ENCODE results near the gene HS3ST6. TPM values are rescaled to one million over a fixed set of nuclear protein-coding genes. Genes with fewer than 3 reads are reported as not detected.
A peak's percentile ranks its signal among the peaks of the same experiment; 100 is the strongest.
"Not testable (repeated sequence)": the region's sequence is repeated elsewhere in the genome, so short reads cannot be mapped to it uniquely, and the experiment has no call there.

The HS3ST6 gene
- total and polyA plus RNA-seq, 10 donors = 0.06 to 0.20 TPM; not detected in 8

GRCh38 chr16:1940273-1941161 is 22.3 kb upstream of the HS3ST6 start:
- peak overlapping the region in 6 of 8 donors; percentile 83 to 94 (median 88) for H3K27ac ChIP-seq
- H3K4me1 ChIP-seq = peaks cover 11 to 81% (median 40%) of the 10 kb centered on the region in 6 donors
- H3K27me3 ChIP-seq (replicated peaks in 1 of 7) = no peaks in the 10 kb centered on the region
- H3K9me3 ChIP-seq = no peaks in the 10 kb centered on the region
- DNase-seq = no peak
- intact Hi-C loops (cut with DNase I; ENCODE audit: low total_unique reads) = no loop called here
- 64 to 86% (median 69%) methylated on average over 18 to 23 of the region's 23 CpGs for WGBS, 5 donors
- TF ChIP-seq POLR2A (IDR thresholded peaks at IDR 0.05) (no peak), POLR2AphosphoS5 (IDR thresholded peaks at IDR 0.05) (peak in 1 of 3 donors; percentile 4)
- H3K36me3 ChIP-seq = peaks cover 0 to 59% (median 25%) of the 10 kb centered on the region in 6 donors
- H3K4me3 ChIP-seq = peak overlapping the region in 6 of 8 donors; percentile 64 to 93 (median 83)

DNA sequence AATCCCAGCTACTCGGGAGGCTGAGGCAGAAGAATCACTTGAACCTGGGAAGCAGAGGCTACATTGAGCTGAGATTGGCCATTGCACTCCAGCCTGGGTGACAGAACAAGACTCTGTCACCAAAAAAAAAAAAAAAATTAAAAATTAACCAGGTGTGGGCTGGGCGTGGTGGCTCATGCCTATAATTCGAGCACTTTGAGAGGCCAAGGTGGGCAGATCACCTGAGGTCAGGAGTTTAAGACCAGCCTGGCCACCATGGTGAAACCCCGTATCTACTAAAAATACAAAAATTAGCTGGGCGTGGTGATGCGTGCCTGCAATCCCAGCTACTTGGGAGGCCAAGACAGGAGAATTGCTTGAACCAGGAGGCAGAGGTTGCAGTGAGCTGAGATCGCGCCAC is 21.6 kb upstream of the HS3ST6 start:
- DNase-seq; H3K9me3 ChIP-seq; H3K27me3 ChIP-seq (replicated peaks in 1 of 7); intact Hi-C loops (cut with DNase I; ENCODE audit: low total_unique reads): not testable (repeated sequence)
- 93 to 98% (median 96%) methylated on average over 8 of the region's 8 CpGs for WGBS, 5 donors
- peak overlapping the region in 3 of 8 donors; percentile 84 to 93 (median 85) for H3K4me3 ChIP-seq
- peak overlapping the region in 4 of 8 donors; percentile 80 to 94 (median 88) for H3K27ac ChIP-seq
- peaks cover 0 to 61% (median 25%) of the 10 kb centered on the region in 6 donors for H3K36me3 ChIP-seq
- H3K4me1 ChIP-seq = peaks cover 11 to 85% (median 40%) of the 10 kb centered on the region in 6 donors

DNA sequence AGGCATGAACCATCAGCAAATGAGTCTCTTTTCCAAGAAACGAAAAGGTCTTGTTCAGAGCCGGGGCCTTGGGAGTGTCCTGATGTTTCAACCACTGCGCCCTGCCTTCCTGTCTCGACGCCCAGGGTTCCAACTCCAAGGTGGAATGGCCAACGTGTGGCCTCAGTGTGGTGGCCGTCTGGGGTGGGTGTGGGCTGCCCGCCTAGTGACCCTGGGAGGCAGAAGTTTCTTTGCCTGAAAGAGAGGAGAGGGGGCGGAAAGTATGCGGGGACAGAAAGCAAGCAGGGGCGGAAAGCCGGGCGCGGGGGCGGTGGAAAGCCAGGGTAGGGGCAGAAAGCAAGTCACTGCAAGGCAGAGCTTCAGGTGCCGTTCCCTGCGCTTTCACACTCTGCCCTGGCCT is 20.7 kb upstream of the HS3ST6 start:
- intact Hi-C loops (cut with DNase I; ENCODE audit: low total_unique reads) = no loop called here
- Histone ChIP-seq H3K36me3 (peaks cover 0 to 61% (median 25%) of the 10 kb centered on the region in 6 donors), H3K4me3 (peak overlapping the region in 3 of 8 donors; percentile 21 to 85 (median 50)), H3K27me3 (replicated peaks in 1 of 7) (no peaks in the 10 kb centered on the region), H3K4me1 (peaks cover 11 to 83% (median 39%) of the 10 kb centered on the region in 6 donors), H3K9me3 (no peaks in the 10 kb centered on the region), H3K27ac (peak overlapping the region in 7 of 8 donors; percentile 45 to 94 (median 80))
- no peak for DNase-seq
- TF ChIP-seq POLR2AphosphoS5 (IDR thresholded peaks at IDR 0.05) = no peak
- TF ChIP-seq, protein P1, sequence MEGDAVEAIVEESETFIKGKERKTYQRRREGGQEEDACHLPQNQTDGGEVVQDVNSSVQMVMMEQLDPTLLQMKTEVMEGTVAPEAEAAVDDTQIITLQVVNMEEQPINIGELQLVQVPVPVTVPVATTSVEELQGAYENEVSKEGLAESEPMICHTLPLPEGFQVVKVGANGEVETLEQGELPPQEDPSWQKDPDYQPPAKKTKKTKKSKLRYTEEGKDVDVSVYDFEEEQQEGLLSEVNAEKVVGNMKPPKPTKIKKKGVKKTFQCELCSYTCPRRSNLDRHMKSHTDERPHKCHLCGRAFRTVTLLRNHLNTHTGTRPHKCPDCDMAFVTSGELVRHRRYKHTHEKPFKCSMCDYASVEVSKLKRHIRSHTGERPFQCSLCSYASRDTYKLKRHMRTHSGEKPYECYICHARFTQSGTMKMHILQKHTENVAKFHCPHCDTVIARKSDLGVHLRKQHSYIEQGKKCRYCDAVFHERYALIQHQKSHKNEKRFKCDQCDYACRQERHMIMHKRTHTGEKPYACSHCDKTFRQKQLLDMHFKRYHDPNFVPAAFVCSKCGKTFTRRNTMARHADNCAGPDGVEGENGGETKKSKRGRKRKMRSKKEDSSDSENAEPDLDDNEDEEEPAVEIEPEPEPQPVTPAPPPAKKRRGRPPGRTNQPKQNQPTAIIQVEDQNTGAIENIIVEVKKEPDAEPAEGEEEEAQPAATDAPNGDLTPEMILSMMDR (IDR thresholded peaks at IDR 0.05 in 8 of 11, conservative IDR thresholded peaks at IDR 0.05 in 3 of 11) = no peak
- no peak for TF ChIP-seq POLR2A (IDR thresholded peaks at IDR 0.05)
- WGBS, 5 donors = 78 to 91% (median 88%) methylated on average over 16 to 17 of the region's 17 CpGs

DNA sequence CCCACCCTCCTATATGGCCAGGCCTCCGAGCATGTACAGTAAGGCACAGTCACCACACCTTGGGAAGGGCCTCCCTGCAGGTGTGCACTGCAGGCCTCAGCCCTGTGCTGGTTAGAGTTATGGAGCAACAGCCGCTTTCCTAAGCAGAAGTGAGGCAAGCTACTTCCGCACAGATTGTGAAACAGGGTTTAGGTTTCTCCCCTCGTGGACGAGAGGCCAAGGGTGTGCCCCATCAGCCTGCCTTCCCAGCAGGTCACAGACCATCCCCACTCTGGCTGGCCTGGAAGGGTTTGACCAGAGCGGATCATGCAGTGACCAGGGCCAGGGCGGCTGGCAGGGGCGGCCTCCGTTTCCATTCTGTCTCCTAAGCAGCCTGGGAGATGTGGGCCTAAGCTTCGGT is 20.1 kb upstream of the HS3ST6 start:
- WGBS, 5 donors = 63 to 84% (median 79%) methylated on average over 6 to 10 of the region's 10 CpGs
- H3K36me3 ChIP-seq = peaks cover 0 to 61% (median 25%) of the 10 kb centered on the region in 6 donors
- H3K9me3 ChIP-seq = no peaks in the 10 kb centered on the region
- no peak for DNase-seq
- peak overlapping the region in 3 of 8 donors; percentile 21 to 85 (median 50) for H3K4me3 ChIP-seq
- TF ChIP-seq POLR2AphosphoS5 (IDR thresholded peaks at IDR 0.05) = peak; percentile 59 to 88 (median 78)
- TF ChIP-seq, protein P1 (IDR thresholded peaks at IDR 0.05 in 8 of 11, conservative IDR thresholded peaks at IDR 0.05 in 3 of 11) = no peak
- peaks cover 0 to 4% (median 0%) of the 10 kb centered on the region in 7 donors for H3K27me3 ChIP-seq (replicated peaks in 1 of 7)
- intact Hi-C loops (cut with DNase I; ENCODE audit: low total_unique reads) = no loop called here
- peak overlapping the region in 7 of 8 donors; percentile 45 to 94 (median 80) for H3K27ac ChIP-seq
- peaks cover 11 to 79% (median 37%) of the 10 kb centered on the region in 6 donors for H3K4me1 ChIP-seq
